Ishikawa (cell line): Measurements from ENCODE around the gene EVA1A.

ENCODE experiments used
- EP300 ChIP-seq: IDR thresholded peaks from 2 replicates; pipeline ENCODE4 v1.6.1; 2012; ENCODE audit warnings: borderline replicate concordance
- MAX ChIP-seq: IDR thresholded peaks from 2 replicates; pipeline ENCODE4 v1.6.1; 2012
- NFIC ChIP-seq: IDR thresholded peaks from 2 replicates; pipeline ENCODE4 v1.6.1; 2012
- RAD21 ChIP-seq: IDR thresholded peaks from 2 replicates; pipeline ENCODE4 v1.6.1; 2012; ENCODE audit warnings: low read depth
- TF ChIP-seq, protein P1 (sequence below): IDR thresholded peaks from 2 replicates; pipeline ENCODE4 v1.6.1; 2012; ENCODE audit warnings: low read depth, mild to moderate bottlenecking

- no peak for TF ChIP-seq EP300
- TF ChIP-seq NFIC, result no peak
- TF ChIP-seq RAD21, result no peak
- TF ChIP-seq, protein P1, sequence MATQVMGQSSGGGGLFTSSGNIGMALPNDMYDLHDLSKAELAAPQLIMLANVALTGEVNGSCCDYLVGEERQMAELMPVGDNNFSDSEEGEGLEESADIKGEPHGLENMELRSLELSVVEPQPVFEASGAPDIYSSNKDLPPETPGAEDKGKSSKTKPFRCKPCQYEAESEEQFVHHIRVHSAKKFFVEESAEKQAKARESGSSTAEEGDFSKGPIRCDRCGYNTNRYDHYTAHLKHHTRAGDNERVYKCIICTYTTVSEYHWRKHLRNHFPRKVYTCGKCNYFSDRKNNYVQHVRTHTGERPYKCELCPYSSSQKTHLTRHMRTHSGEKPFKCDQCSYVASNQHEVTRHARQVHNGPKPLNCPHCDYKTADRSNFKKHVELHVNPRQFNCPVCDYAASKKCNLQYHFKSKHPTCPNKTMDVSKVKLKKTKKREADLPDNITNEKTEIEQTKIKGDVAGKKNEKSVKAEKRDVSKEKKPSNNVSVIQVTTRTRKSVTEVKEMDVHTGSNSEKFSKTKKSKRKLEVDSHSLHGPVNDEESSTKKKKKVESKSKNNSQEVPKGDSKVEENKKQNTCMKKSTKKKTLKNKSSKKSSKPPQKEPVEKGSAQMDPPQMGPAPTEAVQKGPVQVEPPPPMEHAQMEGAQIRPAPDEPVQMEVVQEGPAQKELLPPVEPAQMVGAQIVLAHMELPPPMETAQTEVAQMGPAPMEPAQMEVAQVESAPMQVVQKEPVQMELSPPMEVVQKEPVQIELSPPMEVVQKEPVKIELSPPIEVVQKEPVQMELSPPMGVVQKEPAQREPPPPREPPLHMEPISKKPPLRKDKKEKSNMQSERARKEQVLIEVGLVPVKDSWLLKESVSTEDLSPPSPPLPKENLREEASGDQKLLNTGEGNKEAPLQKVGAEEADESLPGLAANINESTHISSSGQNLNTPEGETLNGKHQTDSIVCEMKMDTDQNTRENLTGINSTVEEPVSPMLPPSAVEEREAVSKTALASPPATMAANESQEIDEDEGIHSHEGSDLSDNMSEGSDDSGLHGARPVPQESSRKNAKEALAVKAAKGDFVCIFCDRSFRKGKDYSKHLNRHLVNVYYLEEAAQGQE, result no peak
- no peak for TF ChIP-seq MAX
Observed at GRCh38 chr2:75482398-75482797, 78.3 kb downstream of the EVA1A start.
